Testis (tissue), 2 donors: Measurements from ENCODE around the gene CDC42EP4.

Source experiments
- POLR2A ChIP-seq: fragments of 450-650 bp; IDR thresholded peaks from one replicate; pipeline ENCODE4 v1.6.1; 2017; ENCODE audit warnings: antibody characterized with exemption, mild to moderate bottlenecking, moderate library complexity
- TF ChIP-seq, protein P1 (sequence below), 3 experiments: fragments of 450-650 bp in 2 of 3; fragments of 200-600 bp in 1 of 3; sonication (generic) in 1 of 3; IDR thresholded peaks; one replicate each; pipeline ENCODE4 v1.5.1; 2016 to 2019; ENCODE audit warnings: antibody characterized with exemption in 3 of 3, mild to moderate bottlenecking in 2 of 3, moderate library complexity in 1 of 3

GRCh38 chr17:73324160-73324475 is 12.3 kb upstream of the CDC42EP4 start:
- TF ChIP-seq, protein P1, sequence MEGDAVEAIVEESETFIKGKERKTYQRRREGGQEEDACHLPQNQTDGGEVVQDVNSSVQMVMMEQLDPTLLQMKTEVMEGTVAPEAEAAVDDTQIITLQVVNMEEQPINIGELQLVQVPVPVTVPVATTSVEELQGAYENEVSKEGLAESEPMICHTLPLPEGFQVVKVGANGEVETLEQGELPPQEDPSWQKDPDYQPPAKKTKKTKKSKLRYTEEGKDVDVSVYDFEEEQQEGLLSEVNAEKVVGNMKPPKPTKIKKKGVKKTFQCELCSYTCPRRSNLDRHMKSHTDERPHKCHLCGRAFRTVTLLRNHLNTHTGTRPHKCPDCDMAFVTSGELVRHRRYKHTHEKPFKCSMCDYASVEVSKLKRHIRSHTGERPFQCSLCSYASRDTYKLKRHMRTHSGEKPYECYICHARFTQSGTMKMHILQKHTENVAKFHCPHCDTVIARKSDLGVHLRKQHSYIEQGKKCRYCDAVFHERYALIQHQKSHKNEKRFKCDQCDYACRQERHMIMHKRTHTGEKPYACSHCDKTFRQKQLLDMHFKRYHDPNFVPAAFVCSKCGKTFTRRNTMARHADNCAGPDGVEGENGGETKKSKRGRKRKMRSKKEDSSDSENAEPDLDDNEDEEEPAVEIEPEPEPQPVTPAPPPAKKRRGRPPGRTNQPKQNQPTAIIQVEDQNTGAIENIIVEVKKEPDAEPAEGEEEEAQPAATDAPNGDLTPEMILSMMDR (IDR thresholded peaks at IDR 0.05) = no peak
- TF ChIP-seq POLR2A = no peak
